Measurements from ENCODE around the gene TNFRSF25. TPM values are rescaled to one million over a fixed set of nuclear protein-coding genes. Genes with fewer than 3 reads are reported as not detected.
"Not testable (repeated sequence)": the region's sequence is repeated elsewhere in the genome, so short reads cannot be mapped to it uniquely, and the experiment has no call there.

The TNFRSF25 gene
- polyA plus RNA-seq, 1 donor, result 55.2 TPM

DNA sequence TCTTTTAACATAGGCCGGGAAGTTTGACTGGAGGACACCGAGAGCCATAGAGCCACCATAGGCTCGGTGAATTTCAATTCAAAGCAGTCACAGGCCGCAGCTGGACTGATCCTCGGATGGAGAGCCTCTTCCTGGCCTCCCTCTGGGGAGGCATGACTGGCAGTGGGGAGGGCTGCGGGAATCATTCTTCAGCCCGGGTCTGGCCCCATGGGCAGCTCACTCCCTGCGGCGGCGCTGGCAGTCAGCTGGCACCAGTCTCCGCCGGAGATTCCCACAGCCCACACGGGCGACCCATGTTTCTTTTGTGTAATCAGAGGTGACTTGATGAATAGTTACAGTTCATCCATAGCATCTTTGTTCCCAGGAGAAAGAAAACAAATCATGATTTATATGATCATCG is 30.8 kb downstream of the TNFRSF25 start:
- no peak for DNase-seq
- Histone ChIP-seq H3K27ac (ENCODE audit: low read length) (no peak overlapping the region), H3K4me3 (ENCODE audit: low read length) (no peak overlapping the region), H3K27me3 (ENCODE audit: control insufficient read depth, insufficient read depth, low read length) (peaks cover 16% of the 10 kb centered on the region), H3K9me3 (ENCODE audit: control insufficient read depth, low read depth, low read length) (no peaks in the 10 kb centered on the region), H3K36me3 (ENCODE audit: control insufficient read depth, insufficient read depth, low read length) (no peaks in the 10 kb centered on the region), H3K4me1 (ENCODE audit: control insufficient read depth, insufficient read depth, low read length) (no peaks in the 10 kb centered on the region)
- no CpG with 5 or more reads among the region's 15 CpGs for WGBS (ENCODE audit: insufficient coverage, low lambda C conversion rate)

DNA sequence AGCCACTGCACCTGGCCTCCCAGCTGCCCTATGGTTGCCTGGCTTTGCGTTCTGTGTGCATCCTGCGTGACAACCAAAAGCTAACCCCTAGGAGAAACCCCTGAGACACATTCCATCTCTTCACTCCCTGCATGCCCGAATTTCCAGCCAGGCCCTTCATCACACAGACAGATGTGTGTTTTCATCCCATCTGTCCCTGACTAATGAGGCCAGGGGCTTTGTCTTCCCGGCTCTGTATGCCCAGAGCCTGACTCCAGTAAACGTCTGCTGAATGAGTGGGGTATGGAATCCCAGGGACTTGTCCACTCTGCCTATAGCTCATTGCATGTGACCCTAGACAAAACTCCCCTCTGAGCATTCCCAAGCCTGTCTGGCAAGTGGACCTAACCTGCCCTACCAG is 31.8 kb downstream of the TNFRSF25 start:
- Histone ChIP-seq H3K36me3 (ENCODE audit: control insufficient read depth, insufficient read depth, low read length) (no peaks in the 10 kb centered on the region), H3K4me3 (ENCODE audit: low read length) (no peak overlapping the region), H3K9me3 (ENCODE audit: control insufficient read depth, low read depth, low read length) (no peaks in the 10 kb centered on the region), H3K4me1 (ENCODE audit: control insufficient read depth, insufficient read depth, low read length) (no peaks in the 10 kb centered on the region), H3K27me3 (ENCODE audit: control insufficient read depth, insufficient read depth, low read length) (peaks cover 15% of the 10 kb centered on the region), H3K27ac (ENCODE audit: low read length) (no peak overlapping the region)
- no peak for DNase-seq
- no CpG with 5 or more reads among the region's 5 CpGs for WGBS (ENCODE audit: insufficient coverage, low lambda C conversion rate)

DNA sequence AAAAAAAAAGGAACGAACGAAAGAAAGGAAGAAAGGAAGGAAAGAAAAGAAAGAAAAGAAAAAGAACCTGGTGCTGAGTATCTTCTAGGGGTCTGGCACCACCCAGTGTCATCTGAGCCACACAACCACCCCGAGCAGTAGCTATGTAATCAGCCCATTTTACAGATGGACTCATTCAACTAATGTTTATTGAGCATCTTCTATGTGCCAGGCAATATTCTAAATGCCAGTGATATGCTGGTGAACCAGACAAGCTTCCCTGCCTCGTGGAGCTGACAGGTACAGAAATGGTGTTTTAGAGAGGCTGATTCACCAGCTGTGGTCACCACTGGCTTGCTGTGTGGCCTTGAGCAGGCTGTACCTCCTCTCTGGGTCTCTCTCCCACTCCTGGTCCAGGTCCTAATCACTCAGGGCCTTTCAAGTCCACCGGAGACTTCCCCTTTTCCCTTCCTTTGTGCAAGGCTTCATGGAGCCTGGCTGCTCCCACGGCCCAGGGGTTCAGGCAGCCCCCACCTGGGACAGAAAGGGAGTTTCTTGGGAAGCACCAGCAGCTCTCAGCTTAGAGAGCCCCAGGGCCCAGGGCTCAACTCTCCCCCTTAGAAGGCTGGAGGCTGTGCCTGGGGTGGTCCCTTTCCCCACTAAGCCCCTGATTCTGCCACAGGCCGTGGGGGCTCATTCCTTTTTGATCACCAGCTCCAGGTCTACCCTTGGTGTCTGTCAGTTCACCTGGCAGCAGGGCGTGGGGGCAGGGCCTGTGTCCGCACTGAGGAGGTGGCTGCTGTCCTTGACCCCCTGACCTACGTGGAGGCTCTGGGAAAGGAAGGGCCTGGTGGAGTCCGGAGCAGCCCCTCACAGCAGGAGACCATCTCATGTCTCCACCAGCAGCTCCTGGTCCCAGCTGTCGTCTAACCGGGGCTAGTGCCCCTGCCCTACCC is 34.1 kb downstream of the TNFRSF25 start:
- not testable (repeated sequence) for DNase-seq; H3K36me3 ChIP-seq (ENCODE audit: control insufficient read depth, insufficient read depth, low read length); H3K9me3 ChIP-seq (ENCODE audit: control insufficient read depth, low read depth, low read length); H3K4me1 ChIP-seq (ENCODE audit: control insufficient read depth, insufficient read depth, low read length); H3K4me3 ChIP-seq (ENCODE audit: low read length); H3K27ac ChIP-seq (ENCODE audit: low read length)
- WGBS (ENCODE audit: insufficient coverage, low lambda C conversion rate), result no CpG with 5 or more reads among the region's 13 CpGs
- peaks cover 16% of the 10 kb centered on the region for H3K27me3 ChIP-seq (ENCODE audit: control insufficient read depth, insufficient read depth, low read length)

DNA sequence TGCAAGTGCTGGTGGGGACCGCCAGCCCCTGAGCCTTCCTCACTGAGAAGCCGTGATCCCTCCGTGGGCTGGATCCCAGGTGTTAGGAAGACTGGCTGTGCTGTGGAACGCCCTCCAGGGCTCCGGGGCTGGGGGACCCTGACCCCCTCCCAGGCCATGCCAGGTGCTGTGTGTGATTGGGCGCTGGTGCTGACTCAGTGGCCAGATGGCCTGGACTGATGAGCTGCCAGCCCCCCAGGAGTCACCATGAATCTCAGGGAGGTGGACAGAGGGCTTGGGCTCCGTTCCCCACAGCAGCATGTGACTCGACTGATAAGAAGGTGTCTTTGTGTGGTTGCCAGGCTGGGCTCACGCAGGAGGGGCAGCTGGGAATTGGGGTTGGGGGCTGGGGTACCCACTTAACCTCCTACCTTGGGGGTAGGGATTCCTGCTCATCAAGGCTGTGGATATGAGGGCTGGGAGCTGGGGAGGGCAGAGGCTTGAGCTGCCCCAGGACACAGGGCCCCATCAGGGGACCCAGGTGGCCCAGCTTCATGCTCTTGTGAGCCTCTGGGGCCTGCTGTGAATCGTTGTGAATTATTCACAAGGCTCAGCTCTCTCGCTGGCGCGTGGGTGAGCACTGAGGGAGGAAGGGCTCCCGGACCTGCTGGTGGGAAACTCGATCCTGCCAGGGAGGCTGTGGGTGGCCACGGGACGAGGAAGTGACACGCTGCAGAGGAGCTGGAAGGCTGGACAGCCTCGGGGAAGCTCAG is 36.1 kb downstream of the TNFRSF25 start:
- not testable (repeated sequence) for H3K9me3 ChIP-seq (ENCODE audit: control insufficient read depth, low read depth, low read length); H3K36me3 ChIP-seq (ENCODE audit: control insufficient read depth, insufficient read depth, low read length); H3K4me3 ChIP-seq (ENCODE audit: low read length); DNase-seq; H3K4me1 ChIP-seq (ENCODE audit: control insufficient read depth, insufficient read depth, low read length); H3K27ac ChIP-seq (ENCODE audit: low read length)
- peaks cover 35% of the 10 kb centered on the region for H3K27me3 ChIP-seq (ENCODE audit: control insufficient read depth, insufficient read depth, low read length)
- no CpG with 5 or more reads among the region's 19 CpGs for WGBS (ENCODE audit: insufficient coverage, low lambda C conversion rate)

DNA sequence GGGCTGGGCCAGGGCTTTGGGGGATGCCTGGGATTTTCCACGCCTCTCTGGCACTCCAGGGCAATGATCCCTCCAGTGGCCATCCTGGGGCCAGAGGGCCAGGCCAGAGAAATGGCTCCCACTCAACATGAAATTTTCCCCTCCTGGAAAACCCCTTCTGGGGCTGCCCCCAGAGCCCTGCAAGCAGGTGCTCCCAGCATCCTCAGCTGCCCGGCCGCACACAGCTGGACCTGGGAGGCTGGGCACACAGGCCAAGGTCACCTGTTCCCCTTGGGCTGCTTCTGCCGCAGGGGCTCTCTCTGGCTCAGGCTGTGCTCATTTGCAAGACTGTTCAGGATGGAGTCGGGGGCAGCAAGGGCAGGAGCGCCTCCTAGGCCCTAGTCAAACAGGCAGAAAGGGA is 37.5 kb downstream of the TNFRSF25 start:
- not testable (repeated sequence) for H3K4me3 ChIP-seq (ENCODE audit: low read length); DNase-seq; H3K9me3 ChIP-seq (ENCODE audit: control insufficient read depth, low read depth, low read length); H3K27ac ChIP-seq (ENCODE audit: low read length); H3K36me3 ChIP-seq (ENCODE audit: control insufficient read depth, insufficient read depth, low read length)
- no CpG with 5 or more reads among the region's 6 CpGs for WGBS (ENCODE audit: insufficient coverage, low lambda C conversion rate)
- peaks cover 43% of the 10 kb centered on the region for H3K27me3 ChIP-seq (ENCODE audit: control insufficient read depth, insufficient read depth, low read length)
- H3K4me1 ChIP-seq (ENCODE audit: control insufficient read depth, insufficient read depth, low read length), result peaks cover 13% of the 10 kb centered on the region

DNA sequence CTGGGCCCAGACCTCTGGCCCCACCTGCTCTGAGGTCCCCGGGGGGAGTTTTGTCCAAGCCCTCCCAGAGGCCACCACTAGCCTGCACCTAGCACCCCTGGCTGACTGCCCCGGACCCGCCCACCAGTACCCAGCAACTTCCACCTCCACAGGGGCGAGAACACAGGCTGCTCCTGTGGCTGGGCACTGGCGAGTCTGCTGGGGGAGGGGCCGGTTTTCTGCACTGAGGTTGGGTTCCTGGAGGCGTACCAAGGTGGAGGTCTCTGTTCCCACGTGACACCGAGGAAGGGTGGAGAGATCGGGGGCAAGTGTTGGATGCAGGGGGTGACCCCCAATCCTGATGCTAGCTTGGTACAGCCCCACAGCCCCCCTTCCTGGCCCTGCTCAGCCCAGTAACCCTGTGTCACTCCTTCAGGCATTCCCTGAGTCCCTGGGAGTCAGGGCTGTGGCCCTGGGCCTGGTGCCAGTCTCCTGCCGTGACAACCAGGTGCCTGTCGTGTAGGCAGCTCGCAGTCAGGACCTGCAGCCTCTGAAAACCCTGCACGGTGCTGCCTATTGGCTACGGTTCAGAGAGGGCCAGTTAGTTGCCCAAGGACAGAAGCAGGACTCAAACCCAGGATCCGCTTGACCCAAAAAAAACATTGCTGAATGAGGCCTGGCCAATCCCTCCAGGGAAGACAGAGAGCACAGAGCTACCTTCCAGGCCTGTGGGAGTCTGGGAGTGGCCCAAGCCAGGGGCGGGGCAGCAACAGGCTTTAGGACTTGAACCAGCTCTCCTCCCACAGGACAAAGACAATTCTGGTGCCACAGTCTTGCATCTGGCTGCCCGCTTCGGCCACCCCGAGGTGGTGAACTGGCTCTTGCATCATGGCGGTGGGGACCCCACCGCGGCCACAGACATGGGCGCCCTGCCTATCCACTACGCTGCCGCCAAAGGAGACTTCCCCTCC is 38.3 kb downstream of the TNFRSF25 start:
- H3K9me3 ChIP-seq (ENCODE audit: control insufficient read depth, low read depth, low read length), result peaks cover 3% of the 10 kb centered on the region
- H3K4me3 ChIP-seq (ENCODE audit: low read length), result no peak overlapping the region
- peaks cover 50% of the 10 kb centered on the region for H3K27me3 ChIP-seq (ENCODE audit: control insufficient read depth, insufficient read depth, low read length)
- H3K27ac ChIP-seq (ENCODE audit: low read length), result no peak overlapping the region
- WGBS (ENCODE audit: insufficient coverage, low lambda C conversion rate), result 60% methylated on average over 1 of the region's 26 CpGs
- H3K4me1 ChIP-seq (ENCODE audit: control insufficient read depth, insufficient read depth, low read length), result peaks cover 15% of the 10 kb centered on the region
- no peak for DNase-seq
- H3K36me3 ChIP-seq (ENCODE audit: control insufficient read depth, insufficient read depth, low read length), result no peaks in the 10 kb centered on the region

DNA sequence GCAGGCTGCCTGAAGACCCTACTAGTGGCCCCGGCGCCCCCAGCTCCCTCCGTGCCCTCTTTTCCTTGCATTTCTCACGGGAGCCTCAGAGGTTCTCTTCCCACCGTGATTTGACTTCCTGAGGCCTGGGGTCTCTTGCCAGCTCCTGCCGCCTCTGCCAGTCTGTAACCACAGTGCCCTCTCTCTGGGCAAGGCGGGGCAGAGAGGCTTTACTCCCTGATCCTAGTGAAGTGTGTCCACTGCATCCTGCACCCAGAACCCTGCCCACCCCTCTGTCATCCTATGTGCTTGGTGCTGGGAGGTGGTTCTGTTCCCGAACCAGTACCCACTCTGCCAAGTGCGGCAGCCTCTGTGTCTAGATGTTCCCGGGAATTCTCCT is 39.0 kb downstream of the TNFRSF25 start:
- no peak for DNase-seq
- Histone ChIP-seq H3K9me3 (ENCODE audit: control insufficient read depth, low read depth, low read length) (peaks cover 3% of the 10 kb centered on the region), H3K4me1 (ENCODE audit: control insufficient read depth, insufficient read depth, low read length) (peaks cover 15% of the 10 kb centered on the region), H3K36me3 (ENCODE audit: control insufficient read depth, insufficient read depth, low read length) (no peaks in the 10 kb centered on the region), H3K4me3 (ENCODE audit: low read length) (no peak overlapping the region), H3K27ac (ENCODE audit: low read length) (no peak overlapping the region), H3K27me3 (ENCODE audit: control insufficient read depth, insufficient read depth, low read length) (peaks cover 55% of the 10 kb centered on the region)
- no CpG with 5 or more reads among the region's 10 CpGs for WGBS (ENCODE audit: insufficient coverage, low lambda C conversion rate)

DNA sequence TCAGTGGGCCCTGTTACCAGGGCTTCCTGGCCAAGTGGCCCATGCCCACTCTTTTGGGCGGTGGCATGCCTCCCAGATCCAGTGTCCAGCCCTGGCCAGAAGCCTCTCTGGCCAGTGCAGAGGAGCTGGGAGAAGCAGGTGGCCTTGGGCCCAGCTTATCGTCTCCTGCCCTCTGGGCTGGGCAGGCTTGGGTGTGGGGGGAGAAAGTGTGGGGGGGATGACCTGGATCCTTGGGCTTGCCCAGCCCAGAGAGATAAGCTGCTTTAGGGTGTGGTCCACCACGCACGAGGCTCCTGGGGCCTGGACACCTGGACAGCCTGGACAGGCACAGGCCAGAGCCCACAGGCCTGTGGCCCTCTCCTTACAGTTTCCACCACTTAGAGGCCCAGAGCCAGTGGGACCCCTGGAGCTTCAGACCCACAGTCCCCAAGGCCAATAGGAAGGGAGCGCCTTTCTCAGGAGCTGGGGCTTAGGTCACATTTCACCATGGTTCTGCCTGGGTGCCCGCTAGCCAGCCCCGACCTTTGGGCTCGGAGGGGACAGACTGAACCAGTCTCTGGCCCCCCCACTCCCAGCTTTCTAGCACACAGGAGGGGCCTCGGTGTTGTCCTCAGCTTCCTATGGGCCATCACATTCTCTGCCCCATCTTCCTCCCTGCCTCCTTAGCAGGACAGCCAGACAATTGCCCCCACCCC is 39.5 kb downstream of the TNFRSF25 start:
- Histone ChIP-seq H3K27me3 (ENCODE audit: control insufficient read depth, insufficient read depth, low read length) (peaks cover 60% of the 10 kb centered on the region), H3K9me3 (ENCODE audit: control insufficient read depth, low read depth, low read length) (peaks cover 3% of the 10 kb centered on the region), H3K27ac (ENCODE audit: low read length) (no peak overlapping the region), H3K4me3 (ENCODE audit: low read length) (no peak overlapping the region), H3K4me1 (ENCODE audit: control insufficient read depth, insufficient read depth, low read length) (peaks cover 15% of the 10 kb centered on the region), H3K36me3 (ENCODE audit: control insufficient read depth, insufficient read depth, low read length) (no peaks in the 10 kb centered on the region)
- no CpG with 5 or more reads among the region's 9 CpGs for WGBS (ENCODE audit: insufficient coverage, low lambda C conversion rate)
- no peak for DNase-seq

DNA sequence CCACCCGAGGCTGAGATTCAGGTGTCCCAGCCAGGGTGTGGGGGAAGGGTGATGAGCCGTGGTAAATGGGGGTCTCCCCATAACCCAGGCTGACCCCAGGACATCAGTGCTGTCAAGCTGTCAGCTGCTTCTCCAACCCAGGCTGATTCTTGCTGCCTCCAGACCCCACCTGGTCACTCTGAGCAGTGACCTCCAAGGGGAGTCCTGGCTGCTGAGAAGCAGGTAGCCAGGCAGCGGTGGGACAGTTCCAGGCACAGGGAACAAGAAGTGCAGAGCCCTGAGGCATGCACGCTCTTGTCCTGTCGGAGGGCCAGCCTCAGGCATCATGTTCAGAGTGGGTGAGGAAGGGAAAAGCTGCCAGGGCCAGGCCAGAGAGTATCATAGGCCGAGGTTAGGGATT is 40.3 kb downstream of the TNFRSF25 start:
- no CpG with 5 or more reads among the region's 6 CpGs for WGBS (ENCODE audit: insufficient coverage, low lambda C conversion rate)

More for the DNA sequence above, 40.3 kb downstream of the TNFRSF25 start:
- H3K27me3 ChIP-seq (ENCODE audit: control insufficient read depth, insufficient read depth, low read length), result peaks cover 64% of the 10 kb centered on the region
- H3K4me1 ChIP-seq (ENCODE audit: control insufficient read depth, insufficient read depth, low read length), result peaks cover 19% of the 10 kb centered on the region
- H3K9me3 ChIP-seq (ENCODE audit: control insufficient read depth, low read depth, low read length), result peaks cover 3% of the 10 kb centered on the region
- DNase-seq, result no peak
- no peaks in the 10 kb centered on the region for H3K36me3 ChIP-seq (ENCODE audit: control insufficient read depth, insufficient read depth, low read length)
- no peak overlapping the region for H3K27ac ChIP-seq (ENCODE audit: low read length)
- no peak overlapping the region for H3K4me3 ChIP-seq (ENCODE audit: low read length)

All from large intestine (tissue), 3 donors.